MM.1S (cell line): ENCODE measurements around the gene LINGO1.

Source experiments
- DNase-seq: peaks from one replicate; pipeline ENCODE4 v3.0.0-alpha.2; 2015
- H2AFZ ChIP-seq: fragments of 300-600 bp; sonication (generic); 2 replicates; pipeline ENCODE4 v1.6.0; 2016; ENCODE audit warnings: antibody characterized with exemption, low read length
- H3F3A ChIP-seq: fragments of 300-600 bp; sonication (generic); 2 replicates; pipeline ENCODE4 v1.6.1; 2016; ENCODE audit warnings: mild to moderate bottlenecking, antibody characterized with exemption, low read length, moderate library complexity, mixed read lengths; ENCODE audit not compliant: insufficient read depth
- H3K27ac ChIP-seq: fragments of 300-600 bp; sonication (generic); 2 replicates; pipeline ENCODE4 v1.5.1; 2016; ENCODE audit warnings: mild to moderate bottlenecking, low read length
- H3K27me3 ChIP-seq: fragments of 300-600 bp; sonication (generic); replicated peaks from 2 replicates; pipeline ENCODE4 v1.6.0; 2016; ENCODE audit warnings: low read length; ENCODE audit not compliant: insufficient read depth
- H3K36me3 ChIP-seq: fragments of 300-600 bp; sonication (generic); replicated peaks from 2 replicates; pipeline ENCODE4 v1.6.1; 2016; ENCODE audit warnings: mild to moderate bottlenecking, low read length, mixed read lengths; ENCODE audit not compliant: insufficient read depth
- H3K4me1 ChIP-seq: fragments of 300-600 bp; sonication (generic); 2 replicates; pipeline ENCODE4 v1.6.1; 2016; ENCODE audit warnings: low read length, mixed read lengths
- H3K4me2 ChIP-seq: fragments of 300-600 bp; sonication (generic); 2 replicates; pipeline ENCODE4 v1.6.0; 2016; ENCODE audit warnings: low read depth, low read length
- H3K4me3 ChIP-seq: fragments of 300-600 bp; sonication (generic); 2 replicates; pipeline ENCODE4 v1.5.1; 2016; ENCODE audit warnings: low read length, mixed read lengths
- H3K79me2 ChIP-seq: fragments of 300-600 bp; sonication (generic); 2 replicates; pipeline ENCODE4 v1.6.1; 2016; ENCODE audit warnings: mixed run types, low read length, mixed read lengths
- H3K9ac ChIP-seq: fragments of 300-600 bp; sonication (generic); 2 replicates; pipeline ENCODE4 v1.6.1; 2016; ENCODE audit warnings: low read length, mixed read lengths
- H3K9me2 ChIP-seq: fragments of 300-600 bp; sonication (generic); replicated peaks from 2 replicates; pipeline ENCODE4 v1.6.1; 2016; ENCODE audit warnings: mild to moderate bottlenecking, low read length, mixed read lengths; ENCODE audit not compliant: insufficient read depth
- H3K9me3 ChIP-seq: fragments of 300-600 bp; sonication (generic); replicated peaks from 2 replicates; pipeline ENCODE4 v1.6.1; 2016; ENCODE audit warnings: mild to moderate bottlenecking, low read length, mixed read lengths; ENCODE audit not compliant: insufficient read depth
- H4K20me1 ChIP-seq: fragments of 300-600 bp; sonication (generic); 2 replicates; pipeline ENCODE4 v1.6.1; 2016; ENCODE audit warnings: mild to moderate bottlenecking, low read length, moderate library complexity, mixed read lengths; ENCODE audit not compliant: insufficient read depth
- EZH2 ChIP-seq: fragments of 300-600 bp; sonication (generic); optimal IDR thresholded peaks from 2 replicates; pipeline ENCODE3; 2017; ENCODE audit warnings: low read depth, mild to moderate bottlenecking, antibody characterized with exemption, low read length, mixed read lengths
- EZH2phosphoT487 ChIP-seq: fragments of 300-600 bp; sonication (generic); IDR thresholded peaks from 2 replicates; pipeline ENCODE4 v1.6.1; 2018; ENCODE audit warnings: antibody characterized with exemption, low read length
- TF ChIP-seq, protein P1 (sequence below): fragments of 300-600 bp; sonication (generic); IDR thresholded peaks from 2 replicates; pipeline ENCODE4 v1.5.1; 2016; ENCODE audit warnings: antibody characterized with exemption, low read length, mixed read lengths

Gene LINGO1

DNA sequence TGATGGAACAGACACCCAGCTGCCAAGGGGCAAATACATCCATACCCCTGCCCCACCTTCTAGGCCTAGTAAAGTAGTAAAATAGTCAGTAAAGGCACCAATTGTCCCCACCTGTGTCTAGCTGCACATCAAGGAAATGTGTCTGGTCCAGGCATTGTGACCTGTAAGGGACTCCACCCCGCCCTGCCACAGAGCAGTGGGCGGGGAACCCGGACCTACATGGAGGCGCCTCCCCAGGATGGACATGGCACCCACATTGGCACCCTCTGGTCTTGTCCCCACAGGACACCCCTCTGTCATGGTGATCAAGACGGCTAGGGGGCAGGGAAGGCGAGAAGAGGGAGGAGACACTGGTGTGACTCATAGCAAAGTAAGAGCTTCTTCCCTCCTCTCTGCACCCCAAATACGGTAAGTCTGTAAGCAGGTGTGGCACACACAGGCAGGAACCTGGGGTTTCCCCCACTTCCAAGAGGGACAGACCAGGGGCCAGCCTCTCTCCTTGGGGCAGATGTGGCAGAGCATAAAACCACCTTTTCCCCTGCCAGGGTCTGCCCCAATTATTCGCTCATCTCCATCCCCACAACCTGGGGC, 13.5 kb upstream of the LINGO1 start:
- peaks cover 23% of the 10 kb centered on the region for H3K27me3 ChIP-seq
- no peaks in the 10 kb centered on the region for H3K79me2 ChIP-seq
- no peak overlapping the region for H3K4me2 ChIP-seq
- TF ChIP-seq EZH2 (no peak), EZH2phosphoT487 (no peak)
- TF ChIP-seq, protein P1, sequence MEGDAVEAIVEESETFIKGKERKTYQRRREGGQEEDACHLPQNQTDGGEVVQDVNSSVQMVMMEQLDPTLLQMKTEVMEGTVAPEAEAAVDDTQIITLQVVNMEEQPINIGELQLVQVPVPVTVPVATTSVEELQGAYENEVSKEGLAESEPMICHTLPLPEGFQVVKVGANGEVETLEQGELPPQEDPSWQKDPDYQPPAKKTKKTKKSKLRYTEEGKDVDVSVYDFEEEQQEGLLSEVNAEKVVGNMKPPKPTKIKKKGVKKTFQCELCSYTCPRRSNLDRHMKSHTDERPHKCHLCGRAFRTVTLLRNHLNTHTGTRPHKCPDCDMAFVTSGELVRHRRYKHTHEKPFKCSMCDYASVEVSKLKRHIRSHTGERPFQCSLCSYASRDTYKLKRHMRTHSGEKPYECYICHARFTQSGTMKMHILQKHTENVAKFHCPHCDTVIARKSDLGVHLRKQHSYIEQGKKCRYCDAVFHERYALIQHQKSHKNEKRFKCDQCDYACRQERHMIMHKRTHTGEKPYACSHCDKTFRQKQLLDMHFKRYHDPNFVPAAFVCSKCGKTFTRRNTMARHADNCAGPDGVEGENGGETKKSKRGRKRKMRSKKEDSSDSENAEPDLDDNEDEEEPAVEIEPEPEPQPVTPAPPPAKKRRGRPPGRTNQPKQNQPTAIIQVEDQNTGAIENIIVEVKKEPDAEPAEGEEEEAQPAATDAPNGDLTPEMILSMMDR = no peak
- no peak overlapping the region for H3K4me3 ChIP-seq
- H2AFZ ChIP-seq = no peak overlapping the region
- H3K9me3 ChIP-seq = no peaks in the 10 kb centered on the region
- H3K36me3 ChIP-seq = no peaks in the 10 kb centered on the region
- no peak for DNase-seq
- H3K4me1 ChIP-seq = peaks cover 7% of the 10 kb centered on the region; the same call in 1 of the 2 replicates
- H3F3A ChIP-seq = no peaks in the 10 kb centered on the region
- H3K9me2 ChIP-seq = no peaks in the 10 kb centered on the region
- H3K27ac ChIP-seq = no peak overlapping the region
- no peak overlapping the region for H3K9ac ChIP-seq
- no peaks in the 10 kb centered on the region for H4K20me1 ChIP-seq

DNA sequence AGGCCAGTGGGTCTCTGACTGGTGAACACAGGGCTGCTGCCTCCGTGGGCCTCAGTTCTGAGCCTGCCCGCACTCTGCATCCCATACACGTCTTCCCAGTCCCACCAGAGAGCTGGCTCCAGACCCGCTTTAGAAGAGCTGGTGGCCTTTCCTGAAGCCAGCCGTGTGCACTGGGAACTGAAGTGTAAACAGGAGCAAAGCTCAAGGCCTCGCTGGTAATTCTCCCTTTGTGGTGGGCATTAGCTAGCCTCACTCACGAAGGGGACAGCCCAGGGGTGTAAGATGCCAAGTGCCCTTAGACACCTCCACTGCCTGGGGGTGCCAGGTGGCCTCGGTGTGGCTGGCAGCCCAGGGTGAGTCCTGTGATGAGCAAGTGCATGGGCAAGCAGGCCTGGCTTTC, 12.9 kb upstream of the LINGO1 start:
- Histone ChIP-seq H4K20me1 (no peaks in the 10 kb centered on the region), H3K9me2 (no peaks in the 10 kb centered on the region), H3F3A (no peaks in the 10 kb centered on the region), H3K36me3 (no peaks in the 10 kb centered on the region), H3K27ac (no peak overlapping the region), H3K9me3 (no peaks in the 10 kb centered on the region), H3K4me3 (no peak overlapping the region), H2AFZ (no peak overlapping the region), H3K4me2 (no peak overlapping the region), H3K79me2 (no peaks in the 10 kb centered on the region), H3K4me1 (0 out of 2 replicates have a peak, but pooled peaks cover under 1% of the 10 kb centered on the region), H3K27me3 (peaks cover 29% of the 10 kb centered on the region), H3K9ac (no peak overlapping the region)
- no peak for TF ChIP-seq EZH2phosphoT487
- no peak for DNase-seq

DNA sequence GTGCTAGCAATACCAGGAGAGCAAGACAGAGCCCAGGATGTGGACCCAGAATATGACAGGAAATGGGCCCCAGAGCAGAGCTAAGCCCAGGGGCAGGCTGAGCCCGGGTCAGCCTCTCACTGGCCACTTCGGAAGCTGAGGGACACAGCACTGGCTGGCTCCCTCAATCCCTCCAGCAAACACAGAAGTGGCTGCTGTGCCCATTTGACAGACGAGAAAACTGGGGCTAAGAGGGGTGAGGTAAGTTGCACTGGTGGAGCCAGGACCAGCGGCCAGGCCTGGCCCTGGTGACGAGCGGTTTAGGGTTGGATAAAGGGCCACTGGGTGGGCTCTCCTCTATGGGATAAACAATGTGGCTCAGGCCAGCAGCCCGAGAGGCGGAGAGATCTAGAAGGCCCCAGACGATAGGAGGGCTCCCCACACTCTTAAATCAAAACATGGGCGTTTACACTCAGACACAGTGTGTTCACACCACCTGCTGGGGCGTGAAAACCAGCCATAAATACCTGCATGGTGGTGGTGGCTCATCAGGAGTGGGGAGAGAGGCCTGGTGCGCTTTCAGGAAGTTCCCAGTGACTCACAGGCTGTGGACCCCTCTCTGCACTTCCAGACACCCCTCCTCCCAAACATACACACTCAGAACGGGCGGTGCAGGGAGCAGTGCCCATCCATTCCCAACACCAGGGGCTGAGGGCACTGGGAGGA, 12.0 kb upstream of the LINGO1 start:
- Histone ChIP-seq H4K20me1 (no peaks in the 10 kb centered on the region), H3K4me2 (no peak overlapping the region), H3K27me3 (peaks cover 38% of the 10 kb centered on the region), H3F3A (no peaks in the 10 kb centered on the region), H3K27ac (no peak overlapping the region), H3K9ac (no peak overlapping the region), H3K36me3 (no peaks in the 10 kb centered on the region), H2AFZ (no peak overlapping the region), H3K4me1 (no peaks in the 10 kb centered on the region), H3K4me3 (no peak overlapping the region), H3K9me2 (no peaks in the 10 kb centered on the region), H3K79me2 (no peaks in the 10 kb centered on the region), H3K9me3 (no peaks in the 10 kb centered on the region)
- DNase-seq = no peak
- TF ChIP-seq EZH2phosphoT487 (no peak), EZH2 (no peak)
- TF ChIP-seq, protein P1 = no peak

DNA sequence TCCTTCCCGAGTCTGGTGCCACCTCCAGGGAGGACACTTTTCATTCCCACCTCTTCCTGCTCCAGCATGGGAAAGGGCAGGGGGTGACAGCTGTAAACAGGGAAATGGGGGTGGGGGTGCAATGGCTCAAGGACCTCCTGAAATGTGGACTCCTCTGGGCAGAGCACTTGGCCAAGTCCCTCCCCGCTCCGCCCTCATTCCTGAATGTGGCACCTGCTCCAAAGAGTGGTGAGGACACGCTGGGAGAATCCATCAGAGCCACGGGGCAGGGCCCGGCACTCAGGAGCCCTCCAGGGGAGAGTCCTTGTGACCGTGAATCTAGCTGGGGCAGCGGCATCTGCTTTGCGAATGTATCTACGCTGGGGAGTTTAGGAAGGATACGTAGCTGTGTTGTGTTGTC, 11.1 kb upstream of the LINGO1 start:
- H3K27me3 ChIP-seq = peaks cover 47% of the 10 kb centered on the region
- no peak overlapping the region for H3K4me3 ChIP-seq
- H3K9me2 ChIP-seq = no peaks in the 10 kb centered on the region
- no peak overlapping the region for H3K9ac ChIP-seq
- H3K27ac ChIP-seq = no peak overlapping the region
- no peaks in the 10 kb centered on the region for H3F3A ChIP-seq
- no peaks in the 10 kb centered on the region for H3K4me1 ChIP-seq
- no peak overlapping the region for H2AFZ ChIP-seq
- TF ChIP-seq, protein P1 = no peak
- TF ChIP-seq EZH2phosphoT487 (no peak), EZH2 (no peak)
- H3K79me2 ChIP-seq = no peaks in the 10 kb centered on the region
- H4K20me1 ChIP-seq = no peaks in the 10 kb centered on the region
- no peaks in the 10 kb centered on the region for H3K36me3 ChIP-seq
- no peak overlapping the region for H3K4me2 ChIP-seq
- no peak for DNase-seq
- H3K9me3 ChIP-seq = no peaks in the 10 kb centered on the region
